Measurements from ENCODE around the gene ZNF580. TPM values are rescaled to one million over a fixed set of nuclear protein-coding genes. Genes with fewer than 3 reads are reported as not detected.

ZNF580 gene
- total and polyA plus RNA-seq, 2 of the 13 experiments (the other 11 are each of a cell fraction or from before 2014, with no cell fraction given), result 4.4 to 6.0 TPM

GRCh38 chr19:55640577-55641425 is at the start of gene ZNF580 (continued):
- TF ChIP-seq FOXP4 (CRISPR knock-in tag; IDR thresholded peaks at IDR 0.05) (no peak), SRSF9 (IDR thresholded peaks at IDR 0.05; ENCODE audit: borderline replicate concordance, insufficient read depth, low read depth, low read length, poor library complexity, severe bottlenecking) (no peak), POLR2AphosphoS5 (IDR thresholded peaks at IDR 0.05; ENCODE audit: low read depth, low read length) (no peak; the same call in 1 of the 2 replicates), GFI1 (CRISPR knock-in tag; IDR thresholded peaks at IDR 0.05; ENCODE audit: borderline replicate concordance) (no peak; the same call in 1 of the 2 replicates), HDAC1 (CRISPR knock-in tag; IDR thresholded peaks at IDR 0.05) (peak; percentile 69), KDM5A (IDR thresholded peaks at IDR 0.05; ENCODE audit: borderline replicate concordance, low read length) (peak; percentile 94), RARG (CRISPR knock-in tag; IDR thresholded peaks at IDR 0.05; ENCODE audit: low read depth) (peak; percentile 34; the same call in 1 of the 2 replicates), ZNF556 (CRISPR knock-in tag; IDR thresholded peaks at IDR 0.05; ENCODE audit: borderline replicate concordance) (peak; percentile 66; the same call in 1 of the 2 replicates), NR2C2 (CRISPR knock-in tag; IDR thresholded peaks at IDR 0.05; ENCODE audit: borderline replicate concordance) (no peak), ZNF281 (CRISPR knock-in tag; IDR thresholded peaks at IDR 0.05; ENCODE audit: borderline replicate concordance) (no peak), ZC3H13 (CRISPR knock-in tag; IDR thresholded peaks at IDR 0.05) (0 out of 2 replicates have a peak, but pooled peaks have one; percentile 55), DZIP1 (CRISPR knock-in tag; IDR thresholded peaks at IDR 0.05) (no peak), BORCS8-MEF2B (CRISPR knock-in tag; IDR thresholded peaks at IDR 0.05) (0 out of 2 replicates have a peak, but pooled peaks have one; percentile 18), ZNF839 (CRISPR knock-in tag; IDR thresholded peaks at IDR 0.05; ENCODE audit: borderline replicate concordance) (no peak)
- TF ChIP-seq, protein P1, sequence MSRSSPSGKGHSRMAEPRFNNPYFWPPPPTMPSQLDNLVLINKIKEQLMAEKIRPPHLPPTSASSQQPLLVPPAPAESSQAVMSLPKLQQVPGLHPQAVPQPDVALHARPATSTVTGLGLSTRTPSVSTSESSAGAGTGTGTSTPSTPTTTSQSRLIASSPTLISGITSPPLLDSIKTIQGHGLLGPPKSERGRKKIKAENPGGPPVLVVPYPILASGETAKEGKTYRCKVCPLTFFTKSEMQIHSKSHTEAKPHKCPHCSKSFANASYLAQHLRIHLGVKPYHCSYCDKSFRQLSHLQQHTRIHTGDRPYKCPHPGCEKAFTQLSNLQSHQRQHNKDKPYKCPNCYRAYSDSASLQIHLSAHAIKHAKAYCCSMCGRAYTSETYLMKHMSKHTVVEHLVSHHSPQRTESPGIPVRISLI (CRISPR knock-in tag; IDR thresholded peaks at IDR 0.05; ENCODE audit: borderline replicate concordance), result no peak
- TF ChIP-seq, protein P2, sequence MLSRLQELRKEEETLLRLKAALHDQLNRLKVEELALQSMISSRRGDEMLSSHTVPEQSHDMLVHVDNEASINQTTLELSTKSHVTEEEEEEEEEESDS (CRISPR knock-in tag; IDR thresholded peaks at IDR 0.05; ENCODE audit: borderline replicate concordance), result no peak
- TF ChIP-seq, protein P3, sequence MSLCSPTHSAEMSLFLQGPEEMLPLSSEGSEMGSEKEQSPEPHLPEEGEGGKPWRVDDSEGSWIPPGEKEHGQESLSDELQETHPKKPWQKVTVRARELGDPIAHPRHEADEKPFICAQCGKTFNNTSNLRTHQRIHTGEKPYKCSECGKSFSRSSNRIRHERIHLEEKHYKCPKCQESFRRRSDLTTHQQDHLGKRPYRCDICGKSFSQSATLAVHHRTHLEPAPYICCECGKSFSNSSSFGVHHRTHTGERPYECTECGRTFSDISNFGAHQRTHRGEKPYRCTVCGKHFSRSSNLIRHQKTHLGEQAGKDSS (CRISPR knock-in tag; IDR thresholded peaks at IDR 0.05; ENCODE audit: borderline replicate concordance, low read depth), result peak; percentile 25; the same call in 1 of the 2 replicates
